ENCODE measurements around the gene TTC23.

DNA sequence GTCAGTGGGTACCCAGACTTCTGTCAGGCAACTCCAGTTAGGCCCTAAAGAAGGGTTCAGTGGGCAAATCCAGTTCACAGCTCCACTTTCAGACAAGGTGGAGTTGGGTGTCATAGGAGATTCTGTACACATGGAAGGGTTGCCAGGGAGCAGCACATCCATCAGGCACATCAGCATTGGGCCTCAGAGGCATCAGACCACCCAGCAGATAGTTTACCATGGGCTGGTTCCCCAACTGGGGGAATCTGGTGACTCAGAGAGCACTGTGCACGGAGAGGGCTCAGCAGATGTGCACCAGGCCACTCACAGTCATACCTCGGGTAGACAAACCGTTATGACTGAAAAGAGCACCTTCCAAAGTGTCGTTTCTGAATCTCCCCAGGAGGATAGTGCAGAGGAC is 117.3 kb downstream of the TTC23 start:
- TF ChIP-seq, protein P1, sequence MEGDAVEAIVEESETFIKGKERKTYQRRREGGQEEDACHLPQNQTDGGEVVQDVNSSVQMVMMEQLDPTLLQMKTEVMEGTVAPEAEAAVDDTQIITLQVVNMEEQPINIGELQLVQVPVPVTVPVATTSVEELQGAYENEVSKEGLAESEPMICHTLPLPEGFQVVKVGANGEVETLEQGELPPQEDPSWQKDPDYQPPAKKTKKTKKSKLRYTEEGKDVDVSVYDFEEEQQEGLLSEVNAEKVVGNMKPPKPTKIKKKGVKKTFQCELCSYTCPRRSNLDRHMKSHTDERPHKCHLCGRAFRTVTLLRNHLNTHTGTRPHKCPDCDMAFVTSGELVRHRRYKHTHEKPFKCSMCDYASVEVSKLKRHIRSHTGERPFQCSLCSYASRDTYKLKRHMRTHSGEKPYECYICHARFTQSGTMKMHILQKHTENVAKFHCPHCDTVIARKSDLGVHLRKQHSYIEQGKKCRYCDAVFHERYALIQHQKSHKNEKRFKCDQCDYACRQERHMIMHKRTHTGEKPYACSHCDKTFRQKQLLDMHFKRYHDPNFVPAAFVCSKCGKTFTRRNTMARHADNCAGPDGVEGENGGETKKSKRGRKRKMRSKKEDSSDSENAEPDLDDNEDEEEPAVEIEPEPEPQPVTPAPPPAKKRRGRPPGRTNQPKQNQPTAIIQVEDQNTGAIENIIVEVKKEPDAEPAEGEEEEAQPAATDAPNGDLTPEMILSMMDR (IDR thresholded peaks at IDR 0.05): no peak
- TF ChIP-seq POLR2A (IDR thresholded peaks at IDR 0.05): no peak
